G401.6 (cell line): ENCODE measurements around the gene GPC1.

Source experiments
- FAIRE-seq: peaks from 2 replicates; lab custom pipeline; 2012; peaks lifted over from hg19 to GRCh38; lab: Jason Lieb, UNC

GPC1 gene

DNA sequence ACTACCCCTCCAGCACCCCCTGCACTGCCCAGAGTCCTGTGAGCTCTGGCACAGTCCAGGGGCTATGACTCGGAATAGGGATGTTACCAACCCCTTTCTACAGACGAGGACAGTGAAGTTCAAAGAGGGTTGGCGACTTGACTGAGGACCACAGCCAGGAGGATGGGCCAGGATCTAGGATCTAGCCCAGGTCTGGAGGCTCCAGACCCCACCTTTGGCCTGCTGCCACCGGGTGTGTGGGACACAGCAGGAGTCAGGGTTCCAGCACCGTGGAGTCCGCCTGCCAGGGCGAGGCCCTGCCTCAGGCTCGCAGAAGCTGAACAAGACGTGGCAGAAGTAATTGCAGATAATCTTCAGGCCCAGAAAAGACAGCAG is 37.9 kb upstream of the GPC1 start:
- FAIRE-seq = no peak

DNA sequence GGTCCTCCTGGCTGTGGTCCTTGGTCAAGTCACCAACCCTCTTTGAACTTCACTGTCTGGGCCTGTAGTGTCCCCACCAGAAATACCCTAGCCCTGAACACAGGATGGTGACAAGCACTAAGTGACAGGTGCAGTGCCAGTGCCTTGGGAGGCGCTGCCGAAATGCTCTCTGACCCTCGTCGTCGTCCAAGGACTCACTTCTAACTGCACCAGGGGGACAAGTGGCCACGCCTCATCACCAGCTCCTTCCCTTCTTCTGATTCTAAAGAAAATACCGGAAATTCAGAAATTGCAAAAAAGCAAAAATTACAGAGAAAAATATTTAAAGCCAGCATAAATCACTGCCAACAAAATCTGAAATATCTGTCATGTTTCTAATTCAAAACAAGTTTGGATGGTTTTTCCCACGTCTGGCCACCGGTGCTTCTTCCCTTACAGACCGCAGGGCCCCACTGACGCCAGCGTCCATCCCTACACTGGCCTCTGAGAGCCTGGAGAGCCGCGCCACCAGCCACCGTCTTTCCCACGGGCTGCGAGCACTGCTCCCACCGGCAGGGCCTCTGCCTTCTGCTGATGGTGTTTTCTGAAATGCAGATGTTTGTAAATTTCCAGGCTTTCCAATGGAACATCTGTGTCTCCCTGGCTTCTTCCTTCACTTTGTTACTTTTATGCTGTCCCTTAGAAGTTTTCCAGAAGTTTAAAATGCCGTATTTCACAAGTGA is 37.4 kb upstream of the GPC1 start:
- no peak for FAIRE-seq

DNA sequence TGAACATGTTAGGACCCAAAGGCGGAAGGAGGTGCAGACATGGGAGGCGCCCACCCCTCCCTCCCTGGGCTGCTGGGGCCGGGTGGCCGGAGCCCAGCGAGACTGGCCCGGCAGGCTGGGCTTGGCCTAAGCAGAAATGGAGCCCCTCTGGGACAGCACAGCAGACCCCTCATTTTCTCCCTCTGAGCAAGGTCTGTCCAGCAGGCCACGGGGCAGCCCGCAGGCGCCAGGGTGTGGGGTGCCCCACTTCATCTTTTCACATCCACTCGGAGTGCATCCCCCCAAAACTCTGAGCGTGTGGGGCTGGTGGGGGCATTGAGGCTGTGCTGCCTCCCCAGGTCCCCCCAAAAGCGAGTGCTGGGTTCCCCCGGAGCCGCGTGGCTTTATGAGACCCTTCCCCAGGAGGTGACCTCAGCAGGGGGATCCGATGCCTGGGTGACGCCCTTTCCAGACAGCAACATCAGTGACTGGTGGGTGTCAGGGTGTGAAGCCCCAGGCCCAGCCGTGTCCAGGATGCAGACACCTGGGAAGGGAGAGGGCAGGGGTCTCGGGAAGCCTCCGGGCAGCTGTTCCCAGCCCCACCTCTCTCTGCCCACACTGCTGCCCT is 36.7 kb upstream of the GPC1 start:
- no peak for FAIRE-seq

DNA sequence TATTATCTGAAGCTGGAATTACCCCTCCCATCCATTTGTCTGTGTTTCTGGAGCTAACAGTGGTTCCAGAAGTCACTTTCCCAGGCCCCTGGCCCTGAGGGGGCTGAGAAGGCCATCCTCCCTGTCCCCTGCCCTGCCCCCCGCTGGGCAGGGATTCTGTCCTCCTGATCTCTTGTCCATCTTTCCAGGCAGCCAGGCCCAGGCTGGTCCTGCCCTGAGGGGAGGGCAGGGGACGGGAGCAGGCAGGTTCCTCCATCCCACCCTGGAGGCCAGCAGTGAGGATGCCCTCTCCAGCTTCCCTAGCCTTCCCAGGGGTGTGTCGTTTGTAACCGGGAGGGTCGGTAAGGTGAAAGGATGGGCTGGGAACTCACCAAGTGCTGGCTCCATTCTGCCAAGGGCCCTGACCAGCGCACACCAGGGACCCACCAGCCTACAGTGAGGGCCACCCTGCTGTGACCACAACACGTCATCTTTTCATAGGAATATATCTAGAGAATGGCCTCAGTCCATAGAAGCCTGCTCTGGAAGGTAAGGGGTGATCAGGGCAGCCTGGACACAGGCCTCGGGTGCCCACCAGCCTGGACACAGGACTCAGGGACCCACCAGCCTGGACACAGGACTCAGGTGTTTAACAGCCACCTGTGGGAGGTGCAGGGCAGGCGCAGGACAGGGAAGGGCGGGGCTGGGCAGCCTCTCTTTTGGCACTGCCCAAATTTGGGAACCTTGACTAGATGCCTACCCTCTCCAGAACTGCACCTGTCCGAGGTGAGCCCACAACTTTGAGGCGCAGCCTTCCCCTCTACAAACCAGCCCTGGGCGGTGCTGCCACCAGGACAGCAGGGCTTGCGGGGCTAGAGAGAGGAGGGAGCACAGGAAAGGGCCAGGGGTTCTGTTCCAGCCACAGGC is 35.8 kb upstream of the GPC1 start:
- no peak for FAIRE-seq

DNA sequence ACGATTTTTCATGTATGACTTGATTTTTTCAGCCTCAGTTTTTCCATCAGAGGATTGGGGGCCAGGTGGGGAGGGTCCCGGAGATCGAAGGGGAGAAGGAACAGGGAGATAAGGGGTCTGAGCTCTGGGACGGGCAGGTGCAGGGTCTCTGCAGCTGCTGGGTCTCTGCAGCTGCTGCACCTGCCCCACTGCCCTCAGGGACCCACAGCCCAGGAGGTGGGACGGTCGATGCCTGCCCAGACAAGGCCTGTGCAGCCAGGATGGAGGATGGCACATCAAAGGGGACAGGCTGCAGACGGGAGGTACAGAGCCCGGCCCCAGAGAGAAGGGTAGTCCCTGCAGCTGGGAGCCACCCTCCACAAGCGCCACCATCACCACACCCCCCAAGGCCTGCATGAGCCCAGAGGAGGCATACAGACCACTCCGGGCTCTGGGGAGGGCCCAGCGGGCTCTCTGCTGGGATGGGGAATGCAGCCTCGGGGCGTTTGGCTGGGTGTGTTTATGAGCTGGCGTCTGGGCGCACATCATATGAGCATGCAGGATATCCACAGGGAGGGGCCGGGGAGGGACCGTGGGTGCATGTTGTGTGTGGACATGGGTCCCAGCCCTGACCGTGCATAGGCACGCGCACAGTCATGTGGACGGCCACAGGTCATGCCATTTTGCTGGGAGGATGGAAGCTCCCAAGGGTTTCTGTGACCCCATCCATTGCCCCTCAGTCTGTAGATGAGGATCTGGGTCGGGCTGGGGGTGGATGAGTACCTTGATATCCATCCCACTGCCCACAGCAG is 34.9 kb upstream of the GPC1 start:
- no peak for FAIRE-seq

DNA sequence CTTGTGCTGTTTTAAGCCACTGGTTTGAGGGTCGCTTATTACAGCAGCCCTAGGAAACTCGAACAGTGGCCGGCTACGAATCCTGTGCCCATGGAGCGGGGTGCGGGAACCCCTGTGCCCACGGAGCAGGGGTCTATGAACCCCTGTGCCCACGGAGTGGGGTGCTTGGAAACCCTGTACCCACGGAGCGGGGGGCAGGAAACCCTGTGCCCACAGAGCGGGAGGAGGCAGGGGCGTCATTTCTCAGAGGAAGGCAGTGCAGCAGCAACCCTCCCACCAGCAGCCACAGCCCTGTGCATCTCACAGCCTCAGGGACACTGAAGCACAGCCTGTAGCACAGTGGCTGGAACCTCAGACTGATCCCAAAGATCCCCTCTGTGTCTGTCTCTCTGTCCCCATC is 34.2 kb upstream of the GPC1 start:
- no peak for FAIRE-seq

DNA sequence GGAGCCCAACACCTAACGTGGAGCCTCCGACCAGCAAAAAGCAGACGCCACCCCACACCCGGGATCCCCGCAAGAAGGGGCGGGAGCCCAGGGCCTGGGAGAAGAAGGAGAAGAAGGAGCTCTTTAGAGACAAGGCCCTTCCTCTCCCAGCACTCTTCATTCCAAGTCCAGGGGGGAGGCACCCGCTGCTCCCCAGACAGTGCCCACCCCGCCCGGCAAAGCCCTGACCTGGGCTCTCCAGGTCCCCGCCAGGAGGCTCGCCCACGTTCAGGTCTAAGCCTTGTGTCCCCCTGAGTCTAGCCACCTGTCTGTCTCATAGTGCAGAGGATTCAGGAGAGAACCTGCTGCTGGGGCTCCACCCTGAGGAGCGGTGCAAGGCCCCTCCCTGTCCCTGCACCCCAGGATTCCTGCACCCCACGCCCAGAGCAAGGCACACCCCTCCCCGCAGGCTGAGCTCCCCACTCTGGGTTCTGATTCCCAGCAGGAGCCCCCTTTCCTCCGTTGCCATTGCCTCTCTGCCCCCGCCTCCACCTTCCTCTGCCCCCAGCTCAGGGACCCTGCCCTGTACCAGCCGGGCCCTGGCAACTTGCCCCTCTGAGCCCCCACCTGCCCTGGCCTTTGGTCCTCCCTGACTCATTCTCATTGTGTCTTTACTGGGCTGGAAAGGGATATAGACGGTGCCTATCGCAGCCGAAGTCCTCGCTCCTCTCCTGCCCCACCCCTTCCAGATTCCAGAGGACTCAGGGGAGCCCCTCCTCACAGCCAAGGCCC is 33.5 kb upstream of the GPC1 start:
- no peak for FAIRE-seq

DNA sequence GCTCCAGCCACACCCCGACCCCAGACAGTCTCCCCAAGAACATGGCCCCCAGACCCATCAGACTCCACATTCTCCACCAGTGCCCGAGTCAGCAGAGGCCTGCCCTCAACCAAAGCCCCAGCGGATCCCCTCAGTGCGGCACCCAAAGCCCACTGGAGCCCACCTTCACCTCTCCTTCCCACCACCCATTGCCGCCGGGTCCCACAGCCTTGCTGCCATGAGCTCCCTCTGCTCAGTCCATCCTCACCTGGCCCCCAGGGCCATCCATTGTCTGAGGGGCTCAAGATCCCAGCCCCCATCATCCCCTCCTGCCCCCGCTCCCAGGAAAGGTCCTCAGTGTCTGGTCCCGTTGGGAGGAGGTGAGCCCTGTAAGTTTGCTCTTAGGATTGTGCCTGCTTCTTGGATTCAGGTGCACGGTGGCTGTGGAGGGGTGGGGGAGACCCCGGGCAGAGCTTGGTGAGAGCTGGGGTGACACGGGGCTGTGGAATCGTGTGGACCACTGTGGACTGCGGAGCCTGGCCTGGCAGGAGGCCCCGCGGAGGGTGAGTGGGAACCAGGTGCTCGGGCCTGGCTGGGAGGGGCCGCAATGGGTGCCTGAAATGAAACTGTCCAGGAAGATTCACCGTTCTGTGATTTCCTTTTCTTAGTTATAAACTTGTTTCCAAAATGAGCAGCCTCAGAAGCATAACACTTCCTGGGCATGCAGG is 32.7 kb upstream of the GPC1 start:
- FAIRE-seq = no peak

DNA sequence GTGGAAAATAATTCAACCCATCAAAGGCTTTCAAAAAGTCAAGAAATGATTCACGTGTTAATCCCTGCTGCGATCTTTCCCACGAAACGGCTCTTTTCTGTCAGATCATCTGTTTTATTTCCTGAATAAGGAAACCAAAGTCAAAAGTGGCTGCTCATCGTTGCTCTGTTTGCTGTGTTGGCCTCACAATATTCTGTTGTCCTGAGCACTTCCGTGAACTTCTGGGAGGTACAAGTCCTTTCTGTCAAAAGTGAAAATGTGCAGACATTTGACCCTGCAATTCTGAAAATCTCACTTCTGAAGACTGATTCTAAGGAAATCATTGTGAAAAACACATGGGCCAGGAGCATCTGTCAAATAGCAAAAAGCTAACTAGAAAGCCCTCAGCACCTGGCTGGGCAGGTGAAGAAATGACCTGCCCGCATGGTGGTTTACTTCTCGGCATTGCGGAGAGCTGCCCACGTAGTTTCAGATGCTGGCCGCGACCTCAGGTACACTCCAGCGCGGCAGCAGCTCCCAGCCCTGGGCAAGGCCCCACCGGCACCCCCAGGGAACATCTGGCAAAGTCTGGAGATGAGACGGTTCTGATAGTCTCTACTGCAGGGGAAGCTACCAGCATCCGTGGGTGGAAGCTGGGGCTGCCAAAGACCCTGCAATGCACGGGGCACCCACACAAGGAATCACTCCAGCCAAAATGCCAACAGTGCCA is 31.9 kb upstream of the GPC1 start:
- FAIRE-seq = no peak

DNA sequence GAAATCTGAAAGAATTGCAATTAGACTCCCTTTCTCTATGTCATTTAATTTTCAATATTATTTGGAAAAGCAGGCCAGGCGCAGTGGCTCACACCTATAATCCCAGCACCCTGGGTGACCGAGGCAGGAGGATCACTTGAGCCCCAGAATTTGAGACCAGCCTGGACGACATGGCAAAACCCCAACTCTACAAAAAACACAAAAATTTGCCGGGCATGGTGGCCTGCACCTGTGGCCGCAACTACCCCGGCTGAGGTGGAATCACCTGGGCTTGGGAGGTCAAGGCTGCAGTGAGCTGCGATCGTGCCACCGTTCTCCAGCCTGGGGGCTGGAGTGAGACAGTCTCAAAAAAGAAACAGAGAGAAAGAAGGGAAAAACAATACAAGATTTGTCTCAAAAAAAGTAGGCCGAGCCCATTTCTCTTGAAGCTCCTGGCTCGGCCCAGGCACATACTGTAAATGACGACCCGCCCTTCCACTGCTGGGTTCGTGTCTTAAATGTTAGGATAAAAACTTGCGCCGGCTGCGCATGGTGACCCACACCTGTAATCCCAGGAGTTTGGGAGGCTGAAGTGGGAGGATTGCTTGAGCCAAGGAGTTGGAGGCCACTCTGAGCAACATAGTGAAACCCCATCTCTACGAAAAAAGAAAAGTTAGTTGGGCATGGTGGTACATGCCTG is 31.1 kb upstream of the GPC1 start:
- FAIRE-seq = no peak

DNA sequence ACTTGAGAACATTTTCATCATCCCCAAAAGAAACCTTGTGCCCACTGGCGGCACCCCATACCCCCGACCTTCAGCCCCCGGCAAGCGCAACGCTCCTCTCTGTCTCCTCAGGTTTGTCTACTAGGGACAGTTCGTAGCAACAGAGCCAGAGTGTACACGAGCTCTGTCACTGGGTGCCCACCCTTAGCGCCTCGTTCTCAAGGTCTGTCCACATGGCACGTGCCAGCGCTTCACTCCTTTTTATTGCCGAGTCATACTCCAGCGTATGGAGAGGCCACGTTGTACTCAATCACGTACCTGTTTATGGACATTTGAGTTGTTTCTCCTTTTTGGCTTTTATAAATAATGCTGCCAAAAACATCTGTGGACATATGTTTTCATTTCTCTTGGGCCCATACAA is 30.3 kb upstream of the GPC1 start:
- no peak for FAIRE-seq

DNA sequence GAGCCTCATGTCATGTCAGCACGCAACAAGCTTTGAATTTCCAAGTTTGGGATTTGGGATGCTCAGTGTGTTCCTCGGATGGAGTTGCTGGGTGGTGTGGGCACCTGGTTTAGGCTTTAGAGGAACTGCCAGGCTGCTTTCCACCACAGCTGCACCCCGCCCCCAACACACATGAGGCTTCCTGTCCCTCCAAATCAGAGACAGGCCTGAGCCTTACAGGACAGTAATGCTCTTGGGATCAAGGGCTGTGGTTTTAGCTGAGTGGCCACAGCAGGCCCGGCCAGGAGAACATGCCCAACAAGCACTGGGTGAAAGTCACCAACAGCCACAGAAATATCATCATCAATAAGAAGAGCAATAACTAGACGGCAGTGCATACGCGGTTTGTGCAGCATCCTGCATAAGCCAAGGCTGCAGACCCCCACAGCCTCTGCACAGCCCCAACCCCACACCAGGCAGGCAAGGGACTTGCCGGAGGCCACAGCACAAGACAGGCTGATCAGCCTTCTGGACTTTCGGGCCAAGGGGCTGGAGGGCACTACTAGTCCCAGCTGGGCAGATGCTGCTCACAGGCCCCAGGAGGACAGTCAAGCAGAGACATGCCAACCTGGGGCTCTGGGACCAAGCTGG is 29.7 kb upstream of the GPC1 start:
- FAIRE-seq = no peak

DNA sequence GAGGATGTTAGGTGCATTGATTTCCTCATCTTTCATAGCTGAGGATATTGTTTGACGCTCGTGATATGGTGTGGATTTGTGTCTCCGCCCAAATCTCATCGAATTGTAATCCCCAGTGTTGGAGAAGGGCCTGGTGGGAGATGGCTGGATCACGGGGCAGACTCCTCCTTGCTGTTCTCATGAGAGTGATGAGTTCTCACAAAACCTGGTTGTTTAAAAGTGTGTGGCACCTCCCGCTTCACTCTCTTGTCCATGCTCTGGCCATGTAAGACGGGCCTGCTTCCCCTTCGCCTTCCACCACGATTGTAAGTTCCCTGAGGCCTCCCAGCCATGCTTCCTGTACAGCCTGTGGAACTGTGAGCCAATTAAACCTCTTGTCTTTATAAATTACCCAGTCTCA is 28.4 kb upstream of the GPC1 start:
- no peak for FAIRE-seq

DNA sequence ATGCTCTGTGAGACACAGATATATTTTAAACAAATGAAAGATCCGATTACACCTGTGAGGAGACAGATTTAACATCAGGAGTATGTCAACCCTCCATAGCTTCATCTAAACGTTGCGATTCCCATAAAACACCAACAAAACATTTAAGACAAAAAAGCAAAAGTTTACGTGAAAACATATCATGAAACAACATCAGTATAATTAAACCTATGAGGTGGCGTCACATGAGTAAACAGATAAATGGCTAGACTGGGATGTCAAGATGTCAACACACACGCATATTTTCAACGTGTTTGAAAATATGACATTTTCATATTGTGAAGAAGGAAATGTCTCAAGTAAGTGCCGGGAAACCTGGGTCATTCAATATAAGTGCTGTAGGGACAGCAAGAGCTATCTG is 25.5 kb upstream of the GPC1 start:
- FAIRE-seq = no peak

DNA sequence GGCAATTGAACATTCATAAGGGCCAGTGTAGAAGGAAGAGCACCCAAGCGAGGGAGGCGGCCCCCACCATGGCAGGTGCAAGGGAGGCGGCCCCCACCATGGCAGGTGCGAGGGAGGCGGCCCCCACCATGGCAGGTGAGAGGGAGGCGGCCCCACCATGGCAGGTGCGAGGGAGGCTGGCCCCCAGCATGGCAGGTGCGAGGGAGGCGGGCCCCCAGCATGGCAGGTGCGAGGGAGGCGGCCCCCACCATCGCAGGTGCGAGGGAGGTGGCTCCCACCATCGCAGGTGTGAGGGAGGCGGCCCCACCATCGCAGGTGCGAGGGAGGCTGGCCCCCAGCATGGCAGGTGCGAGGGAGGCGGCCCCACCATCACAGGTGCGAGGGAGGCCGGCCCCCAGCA is 24.7 kb upstream of the GPC1 start:
- no peak for FAIRE-seq

DNA sequence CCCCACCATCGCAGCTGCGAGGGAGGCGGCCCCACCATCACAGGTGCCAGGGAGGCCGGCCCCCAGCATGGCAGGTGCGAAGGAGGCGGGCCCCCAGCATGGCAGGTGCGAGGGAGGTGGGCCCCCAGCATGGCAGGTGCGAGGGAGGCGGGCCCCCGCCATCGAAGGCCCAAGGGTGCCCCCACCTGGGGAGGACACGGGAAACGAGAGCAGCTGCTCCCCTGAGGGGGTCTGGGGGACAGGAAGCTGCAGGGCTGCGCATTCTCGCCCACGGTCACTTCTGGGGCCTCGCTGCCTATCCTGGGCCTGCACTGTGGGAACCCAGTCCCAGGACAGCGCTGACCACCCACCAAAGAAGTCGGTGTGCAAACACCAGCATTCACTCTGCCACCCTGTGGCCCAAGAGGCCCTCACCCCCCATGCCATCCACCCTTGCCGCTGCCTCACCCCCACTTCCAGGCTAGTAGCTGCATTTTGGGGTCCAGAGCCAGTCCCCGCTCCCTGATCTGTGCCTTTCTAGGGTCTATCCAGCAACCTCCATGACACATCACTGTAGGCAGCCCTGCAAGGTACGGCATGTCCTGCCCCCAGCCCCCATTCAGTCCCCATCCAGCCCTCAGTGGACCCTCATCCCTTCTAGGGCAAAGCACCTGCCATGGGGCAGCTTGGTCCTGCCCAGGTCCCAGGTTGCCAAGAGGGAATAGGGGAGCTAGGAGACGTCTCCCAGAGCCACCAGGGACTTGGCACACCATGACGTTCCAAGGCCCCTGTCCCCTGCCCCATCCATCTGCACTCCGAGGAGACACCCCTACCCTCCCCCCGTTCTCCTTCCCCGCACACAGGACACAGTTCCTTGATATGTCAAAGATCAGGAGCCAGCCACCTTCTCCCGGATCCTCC is 24.0 kb upstream of the GPC1 start:
- no peak for FAIRE-seq

DNA sequence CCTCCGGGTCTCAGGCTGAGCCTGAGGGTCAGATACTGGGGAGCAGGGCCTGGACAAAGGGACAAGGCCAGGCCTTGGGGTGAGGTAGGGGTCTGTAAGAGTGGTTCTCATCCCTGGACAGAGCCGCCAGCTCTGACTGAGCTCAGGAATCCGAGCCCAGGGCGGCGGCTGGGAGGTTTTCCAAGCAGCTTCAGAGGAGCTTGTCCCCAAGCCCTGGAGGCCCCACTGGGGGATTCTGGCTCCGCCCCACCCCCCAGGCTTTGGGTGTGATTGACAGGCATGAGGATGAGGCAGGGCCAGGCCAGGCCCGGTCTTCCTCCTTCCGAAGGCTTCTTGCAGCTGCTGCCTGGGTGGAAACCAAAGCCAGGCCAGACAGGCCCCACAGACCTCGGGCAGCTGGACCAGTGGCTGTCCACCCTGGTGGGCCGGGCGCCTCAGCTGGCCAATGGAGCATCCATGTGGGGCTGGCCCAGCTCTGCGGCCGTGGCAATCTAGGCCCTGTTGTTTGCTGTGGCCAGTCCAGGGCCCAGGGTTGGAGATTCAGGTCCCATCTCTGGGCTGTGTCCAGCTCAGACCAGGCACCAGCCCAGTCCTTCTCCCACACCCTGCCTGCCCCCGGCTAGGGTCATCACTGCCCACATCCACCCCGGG is 23.1 kb upstream of the GPC1 start:
- FAIRE-seq = no peak
